GM20000 (cell line): Measurements from ENCODE around the gene CBX6.
"Not testable (repeated sequence)": the region's sequence is repeated elsewhere in the genome, so short reads cannot be mapped to it uniquely, and the experiment has no call there.

ENCODE experiments used
- DNase-seq: peaks from one replicate; pipeline ENCODE4 v3.0.0; 2012; ENCODE audit warnings: low spot score
- TF ChIP-seq, protein P1 (sequence below): IDR thresholded peaks from 2 replicates; pipeline ENCODE4 v1.5.1; 2012; ENCODE audit warnings: mild to moderate bottlenecking, control low read depth; ENCODE audit errors: extremely low read depth, missing control alignments

The CBX6 gene

DNA sequence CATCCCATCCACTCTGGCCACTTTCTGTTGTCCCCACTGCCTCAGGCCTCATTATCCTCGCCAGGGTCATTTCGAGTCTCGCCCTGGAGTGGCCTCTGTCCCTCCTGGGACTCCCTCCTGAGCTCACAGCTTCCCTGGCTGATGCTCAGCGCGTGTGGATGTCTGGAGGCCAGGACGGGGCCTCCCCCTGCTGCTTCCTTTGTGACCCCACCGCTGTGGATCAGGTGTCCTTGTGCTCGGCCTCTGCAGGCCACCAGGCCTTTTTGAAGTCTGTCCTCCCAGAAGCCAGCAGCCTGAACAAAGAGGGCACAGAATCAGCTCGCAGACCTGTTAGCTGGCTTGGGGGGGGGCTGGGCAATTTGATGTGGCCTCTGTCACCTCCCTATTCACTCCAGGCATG lies 13.5 kb downstream of the CBX6 start:
- TF ChIP-seq, protein P1, sequence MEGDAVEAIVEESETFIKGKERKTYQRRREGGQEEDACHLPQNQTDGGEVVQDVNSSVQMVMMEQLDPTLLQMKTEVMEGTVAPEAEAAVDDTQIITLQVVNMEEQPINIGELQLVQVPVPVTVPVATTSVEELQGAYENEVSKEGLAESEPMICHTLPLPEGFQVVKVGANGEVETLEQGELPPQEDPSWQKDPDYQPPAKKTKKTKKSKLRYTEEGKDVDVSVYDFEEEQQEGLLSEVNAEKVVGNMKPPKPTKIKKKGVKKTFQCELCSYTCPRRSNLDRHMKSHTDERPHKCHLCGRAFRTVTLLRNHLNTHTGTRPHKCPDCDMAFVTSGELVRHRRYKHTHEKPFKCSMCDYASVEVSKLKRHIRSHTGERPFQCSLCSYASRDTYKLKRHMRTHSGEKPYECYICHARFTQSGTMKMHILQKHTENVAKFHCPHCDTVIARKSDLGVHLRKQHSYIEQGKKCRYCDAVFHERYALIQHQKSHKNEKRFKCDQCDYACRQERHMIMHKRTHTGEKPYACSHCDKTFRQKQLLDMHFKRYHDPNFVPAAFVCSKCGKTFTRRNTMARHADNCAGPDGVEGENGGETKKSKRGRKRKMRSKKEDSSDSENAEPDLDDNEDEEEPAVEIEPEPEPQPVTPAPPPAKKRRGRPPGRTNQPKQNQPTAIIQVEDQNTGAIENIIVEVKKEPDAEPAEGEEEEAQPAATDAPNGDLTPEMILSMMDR: no peak
- no peak for DNase-seq

DNA sequence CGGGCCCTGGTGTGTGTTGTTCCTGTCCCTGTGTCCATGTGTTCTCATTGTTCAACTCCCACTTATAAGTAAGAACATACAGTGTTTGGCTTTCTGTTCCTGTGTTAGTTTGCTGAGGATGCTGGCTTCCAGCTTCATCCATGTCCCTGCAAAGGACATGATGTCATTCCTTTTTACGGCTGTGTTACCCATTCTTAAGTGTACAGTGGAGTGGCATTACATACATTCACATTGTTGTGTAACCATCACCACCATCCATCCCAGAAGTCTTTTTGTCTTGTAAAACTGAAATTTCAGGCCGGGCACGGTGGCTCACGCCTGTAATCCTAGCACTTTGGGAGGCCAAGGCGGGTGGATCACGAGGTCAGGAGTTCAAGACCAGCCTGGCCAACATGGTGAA lies 17.5 kb downstream of the CBX6 start:
- not testable (repeated sequence) for DNase-seq

- DNase-seq: not testable (repeated sequence)
These were observed 18.1 kb downstream of the CBX6 start for GRCh38 chr22:38853883-38854282.

DNA sequence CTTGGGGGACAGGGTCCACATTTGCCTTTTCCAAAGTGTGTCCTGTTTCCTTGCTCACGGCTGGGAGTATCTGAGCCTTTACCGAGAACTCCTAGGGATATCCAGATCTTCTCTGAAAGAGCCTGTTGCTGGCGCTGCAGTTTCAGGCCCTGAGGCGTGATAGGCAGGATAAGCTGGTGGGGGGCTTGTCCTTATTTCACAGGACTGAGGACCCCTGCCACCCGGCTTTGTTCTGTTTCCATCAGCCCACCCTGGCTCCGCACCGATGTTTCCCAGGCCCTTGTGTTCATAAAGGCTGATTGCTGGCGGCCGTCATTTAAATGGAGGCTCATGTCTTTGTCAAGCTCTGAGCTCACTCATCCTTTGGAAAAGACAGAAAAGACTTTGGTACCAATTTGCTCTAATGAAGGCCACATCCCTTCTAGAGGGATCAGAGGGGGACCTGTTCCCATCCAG lies 18.8 kb downstream of the CBX6 start:
- TF ChIP-seq, protein P1: no peak
- DNase-seq: no peak

- TF ChIP-seq, protein P1: no peak
- DNase-seq: no peak
These were observed 19.5 kb downstream of the CBX6 start for GRCh38 chr22:38852522-38852921.

DNA sequence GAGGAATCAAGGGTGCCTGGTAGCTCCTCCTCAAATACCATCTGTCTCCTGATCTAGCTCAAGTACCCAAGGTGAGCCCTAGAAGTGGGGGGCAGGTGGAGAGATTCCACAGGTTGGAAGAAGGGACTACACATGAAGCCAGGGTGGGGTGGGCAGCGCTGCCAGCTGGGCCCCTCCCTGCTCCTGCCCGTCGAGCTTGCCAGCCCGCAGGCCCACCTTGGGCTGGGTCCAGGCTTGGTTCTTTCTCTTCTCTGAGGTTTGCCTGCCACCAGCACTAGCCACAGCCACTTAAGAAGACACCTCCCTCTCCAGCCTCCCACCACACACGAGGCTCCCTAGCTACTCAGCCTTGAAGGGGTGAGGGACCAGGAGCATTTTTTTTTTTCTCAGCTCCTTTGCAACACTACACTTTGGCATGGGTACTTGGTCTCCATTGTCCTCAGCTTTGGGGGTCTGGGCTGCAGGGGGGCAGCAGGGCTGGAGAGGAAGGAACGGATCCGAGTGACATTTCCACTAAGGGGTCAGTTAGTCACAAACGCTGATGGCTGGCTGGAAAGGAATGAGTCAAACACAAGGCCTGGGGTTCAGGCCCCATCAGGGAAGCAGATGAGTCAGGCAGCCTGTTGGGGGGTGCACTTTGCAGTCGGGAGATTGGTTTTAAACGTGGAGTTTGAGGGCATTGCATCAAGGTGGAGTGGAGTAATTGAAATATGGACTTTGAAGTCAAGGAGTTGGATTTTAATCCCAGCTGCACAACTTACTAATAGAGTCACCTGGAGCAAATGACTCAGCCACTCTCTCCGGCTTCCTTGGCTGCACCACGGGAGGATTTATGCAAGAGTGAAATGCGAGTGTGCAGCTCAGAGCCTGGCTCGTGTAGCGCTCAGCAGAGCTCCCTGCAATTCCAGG lies 20.8 kb downstream of the CBX6 start:
- TF ChIP-seq, protein P1: no peak
- no peak for DNase-seq

GRCh38 chr22:38850399-38850798 lies 21.6 kb downstream of the CBX6 start:
- no peak for DNase-seq
- TF ChIP-seq, protein P1: no peak

- TF ChIP-seq, protein P1: no peak
- no peak for DNase-seq
These were observed 22.2 kb downstream of the CBX6 start for GRCh38 chr22:38849811-38850210.
